LNCAP (cell line): ENCODE measurements around the gene OTOP3.

Experiments
- TF ChIP-seq, protein P1 (sequence below): fragments of 450-650 bp; IDR thresholded peaks from 2 replicates; pipeline ENCODE4 v1.5.1; 2017; ENCODE audit warnings: mild to moderate bottlenecking

The OTOP3 gene

DNA sequence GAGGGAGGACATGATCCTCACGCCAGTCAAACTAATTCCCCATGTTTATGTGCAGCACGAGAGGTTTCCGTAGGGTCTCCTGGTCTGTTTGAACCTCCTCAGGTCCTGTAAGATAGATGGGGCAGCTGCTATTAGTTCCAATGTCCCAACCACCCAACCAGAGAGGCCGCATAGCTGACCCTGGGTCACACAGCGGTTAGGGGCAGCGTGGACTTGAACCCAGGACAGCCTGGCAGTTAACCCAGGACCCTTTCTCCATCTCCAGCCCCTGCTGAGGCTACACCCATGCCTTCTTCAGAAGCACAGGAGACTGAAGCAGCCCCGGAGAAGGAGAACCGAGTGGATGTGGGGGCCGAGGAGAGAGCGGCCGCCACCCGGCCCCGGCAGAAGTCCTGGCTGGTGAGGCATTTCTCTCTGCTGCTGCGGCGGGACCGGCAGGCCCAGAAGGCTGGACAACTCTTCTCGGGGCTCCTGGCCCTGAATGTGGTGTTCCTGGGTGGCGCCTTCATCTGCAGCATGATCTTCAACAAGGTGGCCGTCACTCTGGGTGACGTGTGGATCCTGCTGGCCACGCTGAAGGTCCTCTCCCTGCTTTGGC is 5.5 kb downstream of the OTOP3 start:
- TF ChIP-seq, protein P1, sequence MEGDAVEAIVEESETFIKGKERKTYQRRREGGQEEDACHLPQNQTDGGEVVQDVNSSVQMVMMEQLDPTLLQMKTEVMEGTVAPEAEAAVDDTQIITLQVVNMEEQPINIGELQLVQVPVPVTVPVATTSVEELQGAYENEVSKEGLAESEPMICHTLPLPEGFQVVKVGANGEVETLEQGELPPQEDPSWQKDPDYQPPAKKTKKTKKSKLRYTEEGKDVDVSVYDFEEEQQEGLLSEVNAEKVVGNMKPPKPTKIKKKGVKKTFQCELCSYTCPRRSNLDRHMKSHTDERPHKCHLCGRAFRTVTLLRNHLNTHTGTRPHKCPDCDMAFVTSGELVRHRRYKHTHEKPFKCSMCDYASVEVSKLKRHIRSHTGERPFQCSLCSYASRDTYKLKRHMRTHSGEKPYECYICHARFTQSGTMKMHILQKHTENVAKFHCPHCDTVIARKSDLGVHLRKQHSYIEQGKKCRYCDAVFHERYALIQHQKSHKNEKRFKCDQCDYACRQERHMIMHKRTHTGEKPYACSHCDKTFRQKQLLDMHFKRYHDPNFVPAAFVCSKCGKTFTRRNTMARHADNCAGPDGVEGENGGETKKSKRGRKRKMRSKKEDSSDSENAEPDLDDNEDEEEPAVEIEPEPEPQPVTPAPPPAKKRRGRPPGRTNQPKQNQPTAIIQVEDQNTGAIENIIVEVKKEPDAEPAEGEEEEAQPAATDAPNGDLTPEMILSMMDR = no peak

DNA sequence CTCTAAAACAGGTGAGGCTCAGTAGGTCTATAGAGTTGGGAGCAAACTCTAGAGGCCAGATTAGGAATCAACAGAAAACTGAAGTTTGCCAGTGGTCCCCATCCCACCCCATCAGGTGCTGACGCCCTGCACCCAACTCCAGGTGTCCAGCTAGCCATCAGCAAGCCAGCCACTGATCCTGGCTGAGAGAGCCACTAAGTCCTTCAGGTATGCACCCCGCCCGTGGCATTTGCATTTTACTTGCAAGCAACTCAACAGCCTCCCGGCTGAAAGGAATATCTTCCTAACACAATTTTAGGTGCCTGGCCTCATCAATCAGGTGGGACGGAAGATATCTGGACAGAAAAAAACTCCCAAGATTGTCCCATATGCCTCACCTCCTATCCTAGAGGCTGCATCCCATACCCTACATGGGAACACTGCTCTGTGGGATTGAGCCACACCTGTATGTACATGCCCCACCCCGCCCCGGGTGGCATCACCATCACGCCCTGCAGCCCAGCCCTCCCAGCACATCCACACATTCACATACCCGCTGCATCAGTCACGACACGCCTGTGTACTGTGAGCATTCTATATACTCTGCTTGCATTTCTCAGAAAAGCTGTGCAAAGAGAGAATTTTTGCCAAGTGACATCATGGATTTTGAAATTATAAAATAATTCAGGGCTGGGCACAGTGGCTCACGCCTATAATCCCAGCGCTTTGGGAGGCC is 8.3 kb downstream of the OTOP3 start:
- TF ChIP-seq, protein P1 = no peak

DNA sequence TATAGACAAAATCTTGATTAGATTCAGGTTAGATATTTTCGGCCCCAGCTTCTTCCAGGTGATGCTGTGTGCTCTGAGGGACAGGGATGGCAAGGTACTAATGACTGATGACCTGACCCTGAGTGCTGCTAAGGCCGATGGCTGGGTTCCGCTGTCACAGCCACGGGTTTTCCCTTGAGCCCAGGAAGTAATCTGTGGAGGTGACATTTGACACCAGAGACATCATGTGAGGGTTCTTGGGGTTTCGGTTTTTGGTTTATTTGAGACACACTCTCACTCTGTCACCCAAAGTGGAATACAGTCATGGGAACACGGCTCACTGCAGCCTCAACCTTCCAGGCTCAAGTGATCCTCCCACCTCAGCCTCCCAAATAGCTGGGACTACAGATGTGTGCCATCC is 9.8 kb downstream of the OTOP3 start:
- TF ChIP-seq, protein P1 = no peak

DNA sequence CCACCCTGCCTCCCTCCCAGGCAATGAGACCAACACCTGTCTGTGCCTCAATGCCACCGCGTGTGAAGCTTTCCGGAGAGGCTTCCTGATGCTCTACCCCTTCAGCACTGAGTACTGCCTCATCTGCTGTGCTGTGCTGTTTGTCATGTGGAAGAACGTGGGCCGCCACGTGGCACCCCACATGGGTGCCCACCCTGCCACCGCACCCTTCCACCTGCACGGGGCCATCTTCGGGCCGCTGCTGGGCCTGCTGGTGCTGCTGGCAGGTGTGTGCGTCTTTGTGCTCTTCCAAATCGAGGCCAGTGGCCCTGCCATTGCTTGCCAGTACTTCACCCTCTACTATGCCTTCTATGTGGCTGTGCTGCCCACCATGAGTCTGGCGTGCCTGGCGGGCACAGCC is 10.9 kb downstream of the OTOP3 start:
- TF ChIP-seq, protein P1 = no peak

DNA sequence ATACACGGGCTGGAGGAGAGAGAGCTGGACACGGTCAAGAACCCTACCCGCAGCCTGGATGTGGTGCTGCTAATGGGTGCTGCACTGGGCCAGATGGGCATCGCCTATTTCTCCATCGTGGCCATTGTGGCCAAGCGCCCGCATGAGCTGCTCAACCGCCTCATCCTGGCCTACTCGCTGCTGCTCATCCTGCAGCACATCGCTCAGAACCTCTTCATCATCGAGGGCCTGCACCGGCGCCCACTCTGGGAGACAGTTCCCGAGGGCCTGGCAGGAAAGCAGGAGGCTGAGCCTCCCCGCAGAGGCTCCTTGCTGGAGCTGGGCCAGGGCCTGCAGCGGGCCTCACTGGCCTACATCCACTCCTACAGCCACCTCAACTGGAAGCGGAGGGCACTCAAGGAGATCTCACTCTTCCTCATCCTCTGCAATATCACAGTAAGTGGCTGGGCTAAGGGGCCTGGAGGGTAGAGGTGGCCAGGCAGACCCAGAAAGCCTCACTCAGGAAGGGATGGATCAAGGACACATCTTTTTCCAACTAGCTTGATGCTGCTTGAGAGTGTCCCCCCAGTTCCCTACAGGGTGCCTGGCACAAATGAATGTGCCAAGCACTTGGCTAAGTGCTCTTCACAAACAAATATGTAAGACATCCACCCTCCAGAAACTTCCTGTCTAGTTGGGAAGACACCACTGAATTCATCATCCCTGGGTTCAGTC is 11.5 kb downstream of the OTOP3 start:
- TF ChIP-seq, protein P1 = no peak

DNA sequence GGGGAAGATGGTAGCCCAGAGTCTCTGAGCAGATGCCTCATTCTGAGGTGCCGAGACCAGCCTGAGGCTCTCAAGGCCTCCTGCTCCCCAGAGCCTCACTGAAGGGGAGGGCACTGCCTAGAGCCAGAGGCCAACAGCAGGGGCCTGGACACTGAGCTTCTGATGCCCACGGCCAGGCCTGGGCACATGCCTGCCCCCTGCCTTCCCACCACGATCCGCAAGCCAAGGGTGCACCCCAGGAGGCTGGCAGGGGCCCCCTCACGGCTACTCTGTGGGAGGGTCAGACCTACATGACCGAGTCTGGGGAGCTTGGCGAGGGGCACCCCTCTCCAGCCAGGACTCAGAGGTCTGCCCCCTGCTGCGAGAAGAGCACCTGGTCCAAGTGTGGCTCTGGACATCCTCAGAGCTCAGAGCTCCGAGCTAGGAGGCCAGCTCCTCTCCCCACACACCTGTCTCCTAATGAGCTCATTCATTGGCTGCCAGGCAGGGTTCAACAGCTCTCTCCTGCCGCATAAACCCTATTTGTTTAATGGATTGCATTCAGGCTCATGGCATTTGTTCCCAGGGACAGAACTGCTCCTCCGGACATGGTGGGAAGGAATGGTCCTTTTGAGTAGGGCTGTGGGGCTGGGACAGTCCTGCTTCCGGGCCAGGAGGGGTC is 13.9 kb downstream of the OTOP3 start:
- TF ChIP-seq, protein P1 = no peak

DNA sequence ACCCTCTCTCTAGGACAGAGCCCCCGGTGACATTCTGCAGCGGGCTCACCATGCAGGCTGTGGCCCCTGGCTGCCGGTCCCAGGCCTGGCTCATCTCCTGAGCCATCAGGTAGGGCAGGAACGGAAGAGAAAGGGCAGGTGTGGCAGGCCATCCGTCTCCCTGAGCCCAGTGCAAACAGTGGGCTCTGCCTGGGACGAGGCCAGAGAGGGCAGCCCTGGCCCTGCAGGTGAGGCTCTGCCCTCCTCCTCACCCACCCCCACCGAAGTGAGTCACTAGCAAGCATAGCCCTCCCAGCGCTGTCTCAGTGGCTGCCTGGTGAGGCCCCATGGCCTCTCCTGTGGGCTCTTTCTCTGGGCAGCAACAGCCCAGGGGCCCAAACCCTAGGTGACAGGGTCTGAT is 14.5 kb downstream of the OTOP3 start:
- TF ChIP-seq, protein P1 = no peak
